Measurements from ENCODE around the gene VSX2. TPM values are rescaled to one million over a fixed set of nuclear protein-coding genes. Genes with fewer than 3 reads are reported as not detected.
A peak's percentile ranks its signal among the peaks of the same experiment; 100 is the strongest.

VSX2 gene
- total and polyA plus RNA-seq, 7 donors: not detected

DNA sequence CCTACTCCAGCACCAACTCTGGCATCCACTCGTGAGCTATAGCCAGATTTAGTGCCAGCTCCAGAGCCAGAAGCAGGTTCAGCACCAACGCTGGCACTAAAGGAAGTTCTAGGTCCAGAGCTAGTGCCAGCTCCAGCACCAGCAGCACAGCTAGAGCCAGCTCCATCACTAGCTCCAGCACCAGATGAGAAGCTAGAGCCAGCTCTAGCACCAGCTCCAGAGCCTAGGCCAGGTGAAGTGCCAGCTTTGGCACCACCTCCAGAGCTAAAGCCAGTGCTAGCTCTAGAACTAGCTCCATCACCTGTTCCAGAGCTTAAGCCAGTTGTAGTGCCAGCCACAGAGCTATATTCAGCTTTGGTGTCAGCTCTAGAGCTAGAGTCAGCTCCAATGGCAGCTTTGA lies 38.8 kb downstream of the VSX2 start:
- Histone ChIP-seq H3K27me3 (ENCODE audit: insufficient read depth in 3 of 3, low read length in 2 of 3) (no peaks in the 10 kb centered on the region), H3K27ac (no peak overlapping the region), H3K4me3 (no peak overlapping the region), H3K36me3 (ENCODE audit: insufficient read depth in 1 of 2, low read depth in 1 of 2) (peaks cover 0 to 12% of the 10 kb centered on the region in 2 donors), H3K9me3 (no peaks in the 10 kb centered on the region), H3K4me1 (no peaks in the 10 kb centered on the region)
- intact Hi-C loops (cut with DNase I): no loop called here
- WGBS, 3 donors: 83 to 88% (median 85%) methylated on average over 2 of the region's 2 CpGs
- ATAC-seq: no peak
- TF ChIP-seq, protein P1, sequence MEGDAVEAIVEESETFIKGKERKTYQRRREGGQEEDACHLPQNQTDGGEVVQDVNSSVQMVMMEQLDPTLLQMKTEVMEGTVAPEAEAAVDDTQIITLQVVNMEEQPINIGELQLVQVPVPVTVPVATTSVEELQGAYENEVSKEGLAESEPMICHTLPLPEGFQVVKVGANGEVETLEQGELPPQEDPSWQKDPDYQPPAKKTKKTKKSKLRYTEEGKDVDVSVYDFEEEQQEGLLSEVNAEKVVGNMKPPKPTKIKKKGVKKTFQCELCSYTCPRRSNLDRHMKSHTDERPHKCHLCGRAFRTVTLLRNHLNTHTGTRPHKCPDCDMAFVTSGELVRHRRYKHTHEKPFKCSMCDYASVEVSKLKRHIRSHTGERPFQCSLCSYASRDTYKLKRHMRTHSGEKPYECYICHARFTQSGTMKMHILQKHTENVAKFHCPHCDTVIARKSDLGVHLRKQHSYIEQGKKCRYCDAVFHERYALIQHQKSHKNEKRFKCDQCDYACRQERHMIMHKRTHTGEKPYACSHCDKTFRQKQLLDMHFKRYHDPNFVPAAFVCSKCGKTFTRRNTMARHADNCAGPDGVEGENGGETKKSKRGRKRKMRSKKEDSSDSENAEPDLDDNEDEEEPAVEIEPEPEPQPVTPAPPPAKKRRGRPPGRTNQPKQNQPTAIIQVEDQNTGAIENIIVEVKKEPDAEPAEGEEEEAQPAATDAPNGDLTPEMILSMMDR (IDR thresholded peaks at IDR 0.05): no peak
- no peak for DNase-seq

DNA sequence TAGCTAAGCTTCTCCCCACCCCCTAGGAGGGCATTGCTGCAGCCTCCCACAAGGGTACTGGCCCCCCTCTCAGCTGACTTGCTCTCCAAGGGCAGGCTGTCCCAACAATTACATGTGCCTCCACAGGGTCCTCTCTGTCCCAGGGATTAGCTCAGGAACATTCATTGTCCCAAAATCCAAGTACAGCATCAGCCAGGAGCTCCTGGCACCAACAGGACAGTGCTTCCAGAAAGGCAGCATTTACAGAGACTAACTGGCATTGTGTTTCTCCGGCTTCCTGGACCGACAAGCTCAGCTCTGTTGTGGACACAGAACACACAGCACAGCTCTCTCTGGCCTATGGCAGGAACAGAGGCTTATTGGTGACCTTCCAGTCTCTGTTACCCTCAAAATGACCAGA lies 41.8 kb downstream of the VSX2 start:
- H3K9me3 ChIP-seq: no peaks in the 10 kb centered on the region
- H3K36me3 ChIP-seq (ENCODE audit: insufficient read depth in 1 of 2, low read depth in 1 of 2): peaks cover 0 to 41% of the 10 kb centered on the region in 2 donors
- H3K4me3 ChIP-seq: no peak overlapping the region
- intact Hi-C loops (cut with DNase I): no loop called here
- 82 to 98% (median 95%) methylated on average over 2 of the region's 2 CpGs for WGBS, 3 donors
- DNase-seq: no peak
- no peak overlapping the region for H3K27ac ChIP-seq
- H3K27me3 ChIP-seq (ENCODE audit: insufficient read depth in 3 of 3, low read length in 2 of 3): no peaks in the 10 kb centered on the region
- TF ChIP-seq, protein P1 (IDR thresholded peaks at IDR 0.05): no peak
- no peak for ATAC-seq
- no peaks in the 10 kb centered on the region for H3K4me1 ChIP-seq

DNA sequence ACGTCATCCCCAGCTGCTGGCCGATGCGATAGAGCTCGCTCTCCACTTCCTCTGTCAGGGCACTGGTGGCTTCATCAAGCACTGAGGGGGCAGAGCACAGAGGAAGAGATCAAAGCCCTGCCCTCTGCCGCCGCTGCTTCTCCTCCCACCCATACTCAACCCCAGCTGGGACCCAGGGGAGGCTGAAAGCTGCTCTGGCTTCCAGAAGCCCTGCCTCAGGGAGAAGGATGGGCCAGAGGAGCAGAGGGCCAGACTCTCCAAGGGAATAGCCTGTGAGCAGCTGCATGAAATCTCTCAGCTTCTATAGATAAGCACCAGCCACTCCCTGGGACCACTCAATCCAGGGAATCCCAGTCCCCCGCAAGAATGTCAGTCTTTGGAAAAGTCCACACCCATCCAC lies 47.5 kb downstream of the VSX2 start:
- Histone ChIP-seq H3K4me3 (no peak overlapping the region), H3K27me3 (ENCODE audit: insufficient read depth in 3 of 3, low read length in 2 of 3) (no peaks in the 10 kb centered on the region), H3K9me3 (no peaks in the 10 kb centered on the region), H3K4me1 (peaks cover 4% of the 10 kb centered on the region), H3K27ac (no peak overlapping the region), H3K36me3 (ENCODE audit: insufficient read depth in 1 of 2, low read depth in 1 of 2) (peaks cover 0 to 96% of the 10 kb centered on the region in 2 donors)
- no peak for ATAC-seq
- intact Hi-C loops (cut with DNase I): no loop called here
- WGBS, 3 donors: 80 to 84% (median 80%) methylated on average over 7 of the region's 7 CpGs
- TF ChIP-seq, protein P1 (IDR thresholded peaks at IDR 0.05): no peak
- no peak for DNase-seq

DNA sequence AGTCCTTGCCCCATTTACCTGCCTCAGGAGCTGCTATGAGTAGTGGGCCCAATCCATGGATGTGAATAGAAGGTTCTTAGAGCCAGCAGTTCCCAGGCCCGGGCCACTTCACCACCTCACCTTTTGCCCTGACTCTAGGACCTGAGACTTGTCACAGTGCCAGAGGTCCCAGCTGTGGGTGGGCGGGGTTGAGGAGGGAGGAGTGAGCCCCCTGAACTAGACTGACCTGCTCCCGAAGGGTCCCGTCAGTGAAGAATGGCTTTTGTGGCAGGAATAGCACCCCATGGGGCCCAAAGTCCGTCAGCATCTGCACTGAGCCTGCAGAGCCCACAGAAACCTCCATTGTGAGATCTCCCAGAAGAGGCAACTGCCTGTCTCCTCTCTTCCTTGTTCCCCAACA lies 50.6 kb downstream of the VSX2 start:
- Histone ChIP-seq H3K27ac (no peak overlapping the region), H3K4me1 (peaks cover 5% of the 10 kb centered on the region), H3K36me3 (ENCODE audit: insufficient read depth in 1 of 2, low read depth in 1 of 2) (peaks cover 0 to 96% of the 10 kb centered on the region in 2 donors), H3K27me3 (ENCODE audit: insufficient read depth in 3 of 3, low read length in 2 of 3) (no peaks in the 10 kb centered on the region), H3K9me3 (no peaks in the 10 kb centered on the region), H3K4me3 (no peak overlapping the region)
- WGBS, 3 donors: 65 to 84% (median 71%) methylated on average over 5 of the region's 5 CpGs
- intact Hi-C loops (cut with DNase I): no loop called here
- ATAC-seq: no peak
- DNase-seq: no peak
- TF ChIP-seq, protein P1 (IDR thresholded peaks at IDR 0.05): no peak

DNA sequence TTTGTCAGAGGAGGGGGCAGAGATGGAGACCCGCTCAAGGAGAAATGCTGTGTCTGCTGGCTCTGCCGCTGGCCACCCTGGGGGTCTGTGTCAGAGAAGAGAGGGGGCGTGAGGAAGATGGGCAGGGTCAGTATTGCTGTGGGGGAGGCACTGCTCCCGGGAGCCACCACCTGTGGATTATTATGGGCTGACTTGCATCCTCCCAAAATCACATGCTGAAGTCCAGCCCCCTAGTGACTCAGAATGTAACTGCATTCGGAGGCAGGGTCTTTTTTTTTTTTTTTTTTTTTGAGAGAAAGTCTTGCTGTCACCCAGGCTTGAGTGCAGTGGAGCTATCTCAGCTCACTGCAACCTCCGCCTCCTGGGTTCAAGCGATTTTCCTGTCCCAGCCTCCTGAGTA lies 51.2 kb downstream of the VSX2 start:
- Histone ChIP-seq H3K27me3 (ENCODE audit: insufficient read depth in 3 of 3, low read length in 2 of 3) (no peaks in the 10 kb centered on the region), H3K4me1 (peaks cover 5% of the 10 kb centered on the region), H3K4me3 (no peak overlapping the region), H3K36me3 (ENCODE audit: insufficient read depth in 1 of 2, low read depth in 1 of 2) (peaks cover 0 to 96% of the 10 kb centered on the region in 2 donors), H3K27ac (no peak overlapping the region), H3K9me3 (no peaks in the 10 kb centered on the region)
- TF ChIP-seq, protein P1 (IDR thresholded peaks at IDR 0.05): peak; percentile 32
- 78 to 85% (median 80%) methylated on average over 6 to 7 of the region's 7 CpGs for WGBS, 3 donors
- DNase-seq (no peak), ATAC-seq (no peak)
- intact Hi-C loops (cut with DNase I): no loop called here

Measured in psoas muscle (tissue), 8 donors.